HG02938 (cell line): ENCODE data around the gene INHBC.

Experiments
- ATAC-seq: cut with Tn5 transposase; IDR thresholded peaks from one replicate; pipeline ENCODE4 v1.9.1; 2021; ENCODE audit warnings: mild to moderate bottlenecking, moderate library complexity; ENCODE audit not compliant: unreplicated experiment

Gene INHBC

DNA sequence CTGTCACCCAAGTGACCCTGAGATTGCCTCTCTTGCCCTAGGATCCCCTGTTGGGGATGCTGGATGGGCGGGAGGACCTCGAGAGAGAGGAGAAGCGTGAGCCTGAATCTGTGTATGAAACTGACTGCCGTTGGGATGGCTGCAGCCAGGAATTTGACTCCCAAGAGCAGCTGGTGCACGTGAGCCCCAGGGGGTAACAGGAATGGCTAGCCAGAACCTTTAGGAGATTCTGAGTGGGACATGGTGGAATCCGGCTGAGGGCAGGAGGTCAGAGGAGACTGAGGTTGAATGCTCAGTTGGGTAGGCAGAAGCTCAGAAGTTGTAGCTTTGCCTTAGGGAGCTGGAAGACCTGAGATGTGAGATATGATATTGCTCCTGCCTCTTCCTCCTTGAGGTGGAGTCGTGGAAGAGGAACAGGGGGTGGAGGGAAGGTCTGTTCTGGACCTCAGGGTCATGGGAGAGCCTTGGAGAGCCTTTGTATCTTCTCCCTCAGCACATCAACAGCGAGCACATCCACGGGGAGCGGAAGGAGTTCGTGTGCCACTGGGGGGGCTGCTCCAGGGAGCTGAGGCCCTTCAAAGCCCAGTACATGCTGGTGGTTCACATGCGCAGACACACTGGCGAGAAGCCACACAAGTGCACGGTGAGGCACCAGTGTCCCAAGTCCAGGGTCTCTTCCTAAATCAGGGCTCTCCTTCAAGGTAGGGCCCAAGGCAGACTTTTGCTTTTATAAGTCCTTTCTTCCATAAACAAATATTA lies 31.3 kb downstream of the INHBC start:
- no peak for ATAC-seq

DNA sequence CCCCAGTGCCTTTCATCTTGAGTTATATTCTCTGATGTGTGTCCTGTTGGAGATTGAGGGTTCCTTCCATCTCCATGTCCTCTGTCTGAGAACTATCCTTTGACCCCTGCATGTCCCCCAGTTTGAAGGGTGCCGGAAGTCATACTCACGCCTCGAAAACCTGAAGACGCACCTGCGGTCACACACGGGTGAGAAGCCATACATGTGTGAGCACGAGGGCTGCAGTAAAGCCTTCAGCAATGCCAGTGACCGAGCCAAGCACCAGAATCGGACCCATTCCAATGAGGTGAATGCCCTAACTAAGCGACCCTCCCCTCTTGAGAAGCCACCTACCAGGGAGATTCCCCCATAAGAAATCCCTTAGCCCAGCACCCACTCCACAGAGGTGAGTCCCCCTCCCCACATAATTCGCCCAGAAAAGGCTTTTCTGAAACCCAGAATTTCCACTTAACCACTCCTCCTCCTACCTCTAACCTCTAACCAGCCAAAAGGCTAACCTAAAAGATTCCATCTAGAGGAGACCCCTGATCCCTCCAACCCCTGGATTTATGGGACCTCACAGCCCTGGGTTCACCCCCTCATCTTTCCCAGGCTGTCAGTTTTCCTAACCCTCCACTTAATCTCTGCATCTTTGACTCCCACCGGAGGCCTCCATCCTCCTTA lies 32.8 kb downstream of the INHBC start:
- ATAC-seq, result no peak

DNA sequence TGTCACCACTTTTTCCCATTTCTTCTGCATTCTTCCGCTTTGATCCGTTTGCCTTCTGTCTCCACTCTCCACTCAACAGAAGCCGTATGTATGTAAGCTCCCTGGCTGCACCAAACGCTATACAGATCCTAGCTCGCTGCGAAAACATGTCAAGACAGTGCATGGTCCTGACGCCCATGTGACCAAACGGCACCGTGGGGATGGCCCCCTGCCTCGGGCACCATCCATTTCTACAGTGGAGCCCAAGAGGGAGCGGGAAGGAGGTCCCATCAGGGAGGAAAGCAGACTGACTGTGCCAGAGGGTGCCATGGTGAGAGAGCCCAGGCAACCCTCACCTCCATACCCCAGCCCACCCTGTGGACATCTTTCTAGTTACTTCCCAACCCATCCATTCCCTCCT lies 33.3 kb downstream of the INHBC start:
- ATAC-seq, result no peak

DNA sequence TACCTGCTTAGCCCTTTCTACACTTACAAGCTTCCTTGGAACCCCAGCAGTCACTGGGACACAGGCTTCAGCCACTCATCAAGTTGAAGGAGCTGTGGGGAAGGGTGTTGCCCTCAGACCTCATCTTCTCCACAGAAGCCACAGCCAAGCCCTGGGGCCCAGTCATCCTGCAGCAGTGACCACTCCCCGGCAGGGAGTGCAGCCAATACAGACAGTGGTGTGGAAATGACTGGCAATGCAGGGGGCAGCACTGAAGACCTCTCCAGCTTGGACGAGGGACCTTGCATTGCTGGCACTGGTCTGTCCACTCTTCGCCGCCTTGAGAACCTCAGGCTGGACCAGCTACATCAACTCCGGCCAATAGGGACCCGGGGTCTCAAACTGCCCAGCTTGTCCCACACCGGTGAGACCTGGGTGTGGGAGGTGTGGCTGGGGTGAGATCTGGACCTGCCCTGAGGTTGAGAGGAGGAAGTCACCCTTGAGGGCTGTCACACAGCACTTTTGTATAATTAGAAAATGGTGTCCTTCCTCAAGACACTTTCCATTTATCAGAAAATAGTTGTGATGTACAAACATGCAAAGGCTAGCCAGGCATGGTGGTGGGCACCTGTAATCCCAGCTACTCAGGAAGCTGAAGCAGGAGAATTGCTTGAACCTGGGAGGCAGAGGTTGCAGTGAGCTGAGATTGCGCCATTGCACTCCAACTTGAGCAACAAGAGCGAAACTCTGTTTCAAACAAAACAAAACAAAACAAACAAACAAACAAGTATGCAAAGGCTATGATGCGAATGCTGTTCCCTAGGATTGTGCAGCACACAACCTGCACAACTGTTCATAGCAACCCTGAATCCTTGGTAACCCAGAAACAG lies 34.9 kb downstream of the INHBC start:
- no peak for ATAC-seq

DNA sequence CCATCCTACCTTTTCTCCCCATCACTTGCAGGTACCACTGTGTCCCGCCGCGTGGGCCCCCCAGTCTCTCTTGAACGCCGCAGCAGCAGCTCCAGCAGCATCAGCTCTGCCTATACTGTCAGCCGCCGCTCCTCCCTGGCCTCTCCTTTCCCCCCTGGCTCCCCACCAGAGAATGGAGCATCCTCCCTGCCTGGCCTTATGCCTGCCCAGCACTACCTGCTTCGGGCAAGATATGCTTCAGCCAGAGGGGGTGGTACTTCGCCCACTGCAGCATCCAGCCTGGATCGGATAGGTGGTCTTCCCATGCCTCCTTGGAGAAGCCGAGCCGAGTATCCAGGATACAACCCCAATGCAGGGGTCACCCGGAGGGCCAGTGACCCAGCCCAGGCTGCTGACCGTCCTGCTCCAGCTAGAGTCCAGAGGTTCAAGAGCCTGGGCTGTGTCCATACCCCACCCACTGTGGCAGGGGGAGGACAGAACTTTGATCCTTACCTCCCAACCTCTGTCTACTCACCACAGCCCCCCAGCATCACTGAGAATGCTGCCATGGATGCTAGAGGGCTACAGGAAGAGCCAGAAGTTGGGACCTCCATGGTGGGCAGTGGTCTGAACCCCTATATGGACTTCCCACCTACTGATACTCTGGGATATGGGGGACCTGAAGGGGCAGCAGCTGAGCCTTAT lies 35.8 kb downstream of the INHBC start:
- no peak for ATAC-seq

DNA sequence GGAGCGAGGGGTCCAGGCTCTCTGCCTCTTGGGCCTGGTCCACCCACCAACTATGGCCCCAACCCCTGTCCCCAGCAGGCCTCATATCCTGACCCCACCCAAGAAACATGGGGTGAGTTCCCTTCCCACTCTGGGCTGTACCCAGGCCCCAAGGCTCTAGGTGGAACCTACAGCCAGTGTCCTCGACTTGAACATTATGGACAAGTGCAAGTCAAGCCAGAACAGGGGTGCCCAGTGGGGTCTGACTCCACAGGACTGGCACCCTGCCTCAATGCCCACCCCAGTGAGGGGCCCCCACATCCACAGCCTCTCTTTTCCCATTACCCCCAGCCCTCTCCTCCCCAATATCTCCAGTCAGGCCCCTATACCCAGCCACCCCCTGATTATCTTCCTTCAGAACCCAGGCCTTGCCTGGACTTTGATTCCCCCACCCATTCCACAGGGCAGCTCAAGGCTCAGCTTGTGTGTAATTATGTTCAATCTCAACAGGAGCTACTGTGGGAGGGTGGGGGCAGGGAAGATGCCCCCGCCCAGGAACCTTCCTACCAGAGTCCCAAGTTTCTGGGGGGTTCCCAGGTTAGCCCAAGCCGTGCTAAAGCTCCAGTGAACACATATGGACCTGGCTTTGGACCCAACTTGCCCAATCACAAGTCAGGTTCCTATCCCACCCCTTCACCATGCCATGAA lies 36.5 kb downstream of the INHBC start:
- no peak for ATAC-seq

DNA sequence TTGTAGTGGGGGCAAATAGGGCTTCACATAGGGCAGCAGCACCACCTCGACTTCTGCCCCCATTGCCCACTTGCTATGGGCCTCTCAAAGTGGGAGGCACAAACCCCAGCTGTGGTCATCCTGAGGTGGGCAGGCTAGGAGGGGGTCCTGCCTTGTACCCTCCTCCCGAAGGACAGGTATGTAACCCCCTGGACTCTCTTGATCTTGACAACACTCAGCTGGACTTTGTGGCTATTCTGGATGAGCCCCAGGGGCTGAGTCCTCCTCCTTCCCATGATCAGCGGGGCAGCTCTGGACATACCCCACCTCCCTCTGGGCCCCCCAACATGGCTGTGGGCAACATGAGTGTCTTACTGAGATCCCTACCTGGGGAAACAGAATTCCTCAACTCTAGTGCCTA lies 37.1 kb downstream of the INHBC start:
- ATAC-seq, result no peak

DNA sequence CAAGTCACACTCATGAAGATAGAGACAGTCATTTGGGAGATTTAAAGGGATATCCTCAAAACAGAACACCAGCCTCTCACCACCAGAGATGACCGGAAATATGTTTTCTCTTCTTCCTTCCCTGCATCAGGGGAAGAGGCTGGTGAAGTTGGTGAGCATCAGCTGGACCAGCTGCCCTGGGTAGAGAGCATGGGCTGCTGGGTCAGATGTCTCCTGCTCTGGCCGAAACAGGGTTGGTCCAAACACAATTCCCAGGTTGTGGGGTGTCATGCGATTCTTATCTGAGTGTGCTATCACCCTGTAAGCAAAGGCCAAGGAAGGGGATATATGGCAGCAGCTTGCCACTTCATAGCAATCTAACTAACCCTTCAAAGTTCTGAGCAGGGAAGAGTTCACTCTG lies 37.8 kb downstream of the INHBC start:
- ATAC-seq, result no peak

DNA sequence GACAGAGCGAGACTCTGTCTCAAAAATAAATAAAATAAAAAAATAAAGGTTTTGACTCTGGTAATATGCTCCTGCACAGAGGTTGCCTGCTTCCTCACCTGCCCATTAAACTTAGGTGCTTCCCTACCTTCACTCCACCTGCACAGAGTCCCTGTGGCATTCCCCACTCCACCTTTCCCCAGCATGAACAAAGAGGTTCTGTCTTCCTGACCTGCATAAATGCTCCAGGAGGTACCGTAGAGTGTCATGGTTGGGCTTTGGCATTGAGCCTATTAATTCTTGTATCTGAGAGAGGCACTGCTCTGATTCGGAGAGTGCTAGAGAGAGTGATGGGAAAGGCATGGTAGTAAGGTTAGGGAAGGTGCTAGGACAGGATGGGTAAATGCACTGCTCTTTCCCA lies 38.8 kb downstream of the INHBC start:
- ATAC-seq, result no peak

DNA sequence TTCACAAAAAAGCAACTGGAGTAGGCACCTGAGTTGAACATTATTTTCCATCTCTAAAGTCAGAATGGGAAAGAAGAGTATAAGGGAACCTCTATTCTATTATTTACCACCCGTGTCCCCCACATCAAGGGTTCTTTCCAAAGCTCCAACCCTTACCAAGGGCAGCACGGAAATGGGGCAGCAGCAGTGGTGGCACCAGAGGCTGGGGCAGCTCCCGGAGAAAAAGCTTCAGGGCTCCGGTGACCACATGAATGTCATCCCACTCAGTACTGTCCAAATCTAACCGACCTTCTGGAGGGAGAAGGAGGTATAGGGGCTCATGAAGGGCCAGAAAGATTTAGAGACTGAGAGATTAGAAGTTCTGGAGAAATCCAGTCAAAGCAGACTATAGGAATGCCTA lies 39.3 kb downstream of the INHBC start:
- ATAC-seq, result no peak

DNA sequence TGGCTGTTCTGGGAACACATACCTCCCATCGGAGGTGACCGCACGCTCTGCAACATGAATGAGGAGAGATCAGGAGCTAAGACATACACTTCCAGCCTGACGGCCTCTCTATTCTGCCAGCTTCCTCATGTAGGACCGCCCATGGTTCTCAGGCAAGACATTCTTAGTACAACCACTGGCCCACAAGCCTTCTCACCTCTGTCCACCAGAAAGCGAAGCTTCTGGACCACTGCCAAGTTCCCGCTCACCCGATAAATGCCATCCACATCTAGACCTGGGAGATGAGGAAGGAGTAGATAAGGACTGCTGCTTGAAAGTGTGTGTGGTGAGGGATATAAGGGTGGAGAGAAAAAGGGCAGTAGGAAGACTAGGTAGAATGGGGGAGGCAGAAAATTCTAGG lies 39.8 kb downstream of the INHBC start:
- ATAC-seq, result no peak

DNA sequence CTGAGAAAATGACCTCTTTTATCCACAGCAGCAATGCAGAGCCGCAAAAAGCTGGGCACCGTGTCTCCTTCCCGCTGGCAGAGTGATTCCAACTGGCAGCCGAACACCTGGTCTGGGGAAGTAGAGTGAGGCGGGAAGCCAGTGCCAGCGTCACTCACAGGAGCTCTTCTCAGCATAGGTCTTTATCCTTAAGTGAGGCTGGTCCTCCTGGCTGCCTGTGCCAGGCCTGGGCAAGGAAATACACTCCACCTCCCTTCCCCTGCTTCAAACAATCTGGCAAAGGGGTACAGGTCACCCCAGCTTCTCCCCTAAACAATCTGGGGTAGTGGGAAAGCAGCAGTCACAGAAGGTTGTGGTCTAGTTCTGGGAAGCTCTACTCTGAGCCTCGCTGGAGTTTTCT lies 40.3 kb downstream of the INHBC start:
- no peak for ATAC-seq

DNA sequence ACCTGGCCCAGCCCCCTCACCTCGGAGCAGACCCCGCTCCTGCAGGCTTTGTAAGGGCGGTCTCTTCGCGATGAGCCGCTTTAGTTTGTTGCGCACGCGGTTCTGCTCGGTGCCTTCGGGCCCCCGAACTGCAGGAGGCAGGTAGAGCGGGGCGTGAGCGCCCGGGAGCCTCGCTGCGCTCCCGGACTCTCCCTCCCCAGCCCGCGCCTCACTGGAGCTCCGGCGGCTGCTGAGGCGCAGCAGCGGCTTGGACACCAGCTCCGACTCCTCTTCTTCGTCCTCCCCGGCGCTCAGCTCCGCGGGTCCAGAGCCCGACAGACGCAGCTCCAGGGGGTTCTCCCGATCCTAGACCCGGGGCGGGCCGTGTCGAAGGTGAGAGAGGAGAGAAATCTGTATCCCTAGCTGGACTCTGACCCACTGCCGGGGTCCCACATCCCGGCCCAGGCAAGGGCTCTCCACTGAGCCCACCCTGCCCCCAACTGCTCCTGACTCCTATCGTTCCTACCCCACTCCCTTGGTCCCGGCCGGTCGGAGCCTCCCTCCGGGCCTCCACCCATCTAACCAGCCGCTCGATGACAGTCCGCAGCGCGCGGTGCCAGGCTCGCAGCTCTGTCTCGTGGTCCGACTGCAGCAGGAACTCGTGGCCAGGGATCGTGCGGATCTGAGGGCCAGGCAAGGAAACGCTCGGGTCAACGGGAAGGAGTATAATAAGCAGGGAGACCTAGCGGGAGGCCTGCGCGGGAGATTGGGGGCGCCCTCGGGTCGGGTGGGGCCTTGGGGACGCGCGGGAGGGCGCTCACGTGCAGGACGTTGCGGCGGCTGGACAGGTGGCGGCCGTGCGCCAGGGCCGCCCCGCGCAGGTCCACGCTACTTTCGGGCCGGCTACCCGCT lies 40.9 kb downstream of the INHBC start:
- no peak for ATAC-seq

DNA sequence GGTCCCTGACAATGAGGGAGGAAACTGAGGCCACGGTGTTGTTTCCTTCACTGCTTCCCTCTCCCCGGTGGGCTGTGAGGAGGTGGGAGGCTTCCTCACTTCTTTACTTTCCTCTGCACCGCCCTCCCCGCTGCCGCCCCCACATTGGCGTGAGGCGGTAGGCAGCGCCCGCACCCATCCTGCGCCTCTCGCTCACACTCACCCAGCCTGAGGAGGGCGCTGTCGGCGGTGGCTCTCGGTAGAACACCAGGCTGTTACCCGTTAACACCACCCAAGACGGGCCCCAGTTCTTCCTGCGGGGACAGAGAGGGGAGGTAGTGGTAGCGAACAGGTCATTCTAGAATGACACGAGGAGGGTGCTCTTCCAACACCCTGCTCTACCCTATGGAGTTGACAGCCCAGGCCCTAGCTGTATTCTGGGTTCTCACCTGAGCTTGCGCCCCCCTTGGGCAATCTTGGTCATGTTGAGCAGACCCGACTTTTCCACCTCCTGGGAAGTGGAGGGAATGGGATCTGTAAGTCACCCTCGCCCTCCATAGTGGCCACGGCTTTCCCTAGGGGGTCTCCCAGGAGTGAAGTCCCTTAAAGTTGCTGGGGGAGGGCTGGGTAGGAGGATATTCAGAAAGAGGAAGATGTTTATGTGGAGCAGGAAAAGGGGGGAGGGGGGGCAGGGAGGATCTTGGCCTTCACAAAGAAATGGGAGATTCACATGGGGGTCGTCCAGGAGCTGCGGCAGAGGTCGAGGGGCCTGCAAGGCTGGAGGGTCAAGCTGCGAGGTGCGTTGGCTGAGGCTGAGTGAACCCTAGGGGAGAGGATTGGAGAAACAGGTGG lies 41.8 kb downstream of the INHBC start:
- ATAC-seq, result peak; percentile 32

DNA sequence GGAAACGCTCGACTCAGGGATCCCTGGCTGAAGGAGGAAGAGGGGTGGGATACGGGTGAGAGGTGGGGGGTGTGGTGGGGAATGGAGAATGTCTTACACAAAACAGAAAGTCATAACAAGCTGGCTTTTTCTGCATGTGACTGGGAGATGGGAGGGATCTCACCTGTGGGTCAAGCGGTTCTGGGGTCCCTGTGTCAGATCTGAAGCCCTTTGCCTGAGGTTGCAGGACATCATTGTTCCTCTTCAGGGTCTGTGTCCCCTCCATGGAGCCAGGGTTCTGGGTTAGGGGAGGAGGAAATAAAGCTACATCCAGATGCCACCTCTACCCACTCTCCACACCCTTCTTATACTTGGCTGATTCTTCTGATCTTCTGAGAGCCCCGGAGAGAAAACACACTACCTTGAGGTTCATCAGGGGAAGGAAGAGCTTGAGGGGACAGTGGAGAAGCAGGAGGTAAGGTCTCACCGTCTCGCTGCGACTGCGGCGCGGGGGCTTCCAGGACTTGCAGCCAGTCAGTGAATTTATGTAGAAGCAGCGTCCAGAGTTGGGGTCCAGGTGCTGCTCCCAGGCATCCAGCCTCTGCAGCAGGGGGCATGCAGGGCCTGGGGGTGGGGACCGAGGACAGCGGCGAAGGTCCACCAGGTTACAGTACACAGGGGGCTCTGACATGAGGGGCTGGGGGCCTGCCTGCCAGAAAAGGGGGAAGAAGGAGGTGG lies 42.6 kb downstream of the INHBC start:
- no peak for ATAC-seq

DNA sequence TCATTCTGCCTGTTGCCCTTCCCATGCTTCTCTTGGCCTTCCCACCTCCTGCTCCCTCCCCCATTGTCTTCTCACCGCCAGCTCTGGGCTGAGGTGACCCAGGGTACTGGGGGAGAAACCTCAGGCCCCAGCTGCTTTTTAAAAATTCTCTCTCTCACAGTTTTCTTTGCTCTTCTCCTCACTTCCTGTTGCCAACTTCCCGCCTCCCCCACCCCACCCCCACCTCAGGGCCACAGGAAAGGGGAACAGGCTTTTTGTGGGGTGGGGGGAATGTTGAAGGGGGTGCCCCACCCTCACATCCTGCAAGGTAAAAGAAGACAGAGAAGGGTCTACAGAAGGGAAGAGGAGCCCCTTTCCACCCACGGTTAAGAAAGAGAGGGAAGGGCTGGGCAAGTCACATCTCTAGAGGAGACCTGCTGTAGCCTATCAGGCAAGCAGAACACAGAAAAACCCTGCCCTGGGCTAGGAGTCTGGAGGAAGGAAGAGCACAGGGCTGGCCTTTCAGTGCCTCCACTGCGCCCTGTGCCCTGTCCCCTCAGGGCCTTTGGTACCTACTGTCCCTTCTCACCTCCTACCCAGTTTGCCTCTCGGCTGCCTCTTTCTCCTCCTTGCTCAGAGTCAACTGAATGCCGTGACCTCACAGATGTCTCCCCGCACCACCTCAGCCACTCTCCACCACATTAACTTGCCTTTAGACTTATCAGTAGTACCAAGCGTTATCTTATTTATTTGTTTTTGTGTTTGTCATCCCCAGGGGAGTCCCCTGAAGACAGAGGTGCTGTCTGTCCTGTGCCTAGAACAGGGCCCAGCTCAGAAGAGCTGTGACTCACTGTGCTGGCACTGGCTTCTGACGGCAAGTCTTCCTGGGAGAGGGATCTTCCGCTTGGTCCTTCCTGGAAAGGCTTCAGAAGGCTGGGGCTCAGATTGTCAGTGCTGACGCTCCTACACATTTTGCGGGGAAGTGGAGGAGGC lies 43.4 kb downstream of the INHBC start:
- no peak for ATAC-seq

DNA sequence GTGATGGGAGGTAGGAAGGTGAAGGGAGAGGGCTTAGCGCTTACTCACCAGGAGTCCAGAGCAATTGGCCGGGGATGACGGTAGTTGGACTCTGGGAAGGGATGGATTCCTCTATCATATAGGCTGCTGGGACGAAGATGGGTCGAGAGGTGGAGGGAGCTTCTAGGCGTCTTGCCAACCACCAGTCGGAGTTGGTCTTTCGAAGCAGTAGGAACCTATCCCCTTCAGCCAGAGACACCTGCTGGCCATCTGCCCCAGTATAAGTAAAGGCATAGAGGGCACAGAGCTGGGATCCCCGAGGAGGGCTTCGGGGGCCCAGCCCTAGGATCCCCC lies 44.4 kb downstream of the INHBC start:
- no peak for ATAC-seq
